Astrocyte of the cerebellum (primary cell): ENCODE results near the gene PHF2.

Source experiments
- DNase-seq: peaks from one replicate; pipeline ENCODE4 v3.0.0-alpha.2; 2011; ENCODE audit warnings: low read depth
- H3K4me3 ChIP-seq: 2 replicates; pipeline ENCODE4 v1.5.1; 2011; ENCODE audit warnings: mild to moderate bottlenecking, low read depth, low read length, moderate library complexity
- CTCF ChIP-seq: IDR thresholded peaks from 2 replicates; pipeline ENCODE4 v1.5.1; 2012; ENCODE audit warnings: low read length, low read depth, moderate library complexity, mild to moderate bottlenecking; ENCODE audit errors: missing control alignments
- in situ Hi-C: cut with HindIII; loops from 2 replicates; pipeline ENCODE4 v1.10.0; 2017; ENCODE audit warnings: low sequenced_read_pairs

The PHF2 gene

GRCh38 chr9:93541005-93541404 is 35.4 kb upstream of the PHF2 start:
- in situ Hi-C loops: no loop called here
- no peak for DNase-seq
- no peak for TF ChIP-seq CTCF
- H3K4me3 ChIP-seq: no peak overlapping the region

GRCh38 chr9:93541581-93542349 is 34.6 kb upstream of the PHF2 start:
- no peak overlapping the region for H3K4me3 ChIP-seq
- in situ Hi-C loops: no loop called here
- TF ChIP-seq CTCF: no peak
- DNase-seq: no peak

- no peak for DNase-seq
- no peak for TF ChIP-seq CTCF
- in situ Hi-C loops: no loop called here
- H3K4me3 ChIP-seq: no peak overlapping the region
Measured at GRCh38 chr9:93543117-93543516, 33.3 kb upstream of the PHF2 start.

- DNase-seq: no peak
- TF ChIP-seq CTCF: no peak
- in situ Hi-C loops: no loop called here
- H3K4me3 ChIP-seq: no peak overlapping the region
Measured at GRCh38 chr9:93546356-93546755, 30.0 kb upstream of the PHF2 start.

GRCh38 chr9:93549611-93550010 is 26.8 kb upstream of the PHF2 start:
- DNase-seq: no peak
- in situ Hi-C loops: no loop called here
- no peak for TF ChIP-seq CTCF
- no peak overlapping the region for H3K4me3 ChIP-seq

- TF ChIP-seq CTCF: no peak
- no peak for DNase-seq
- H3K4me3 ChIP-seq: no peak overlapping the region
- in situ Hi-C loops: no loop called here
Measured at GRCh38 chr9:93552923-93553322, 23.5 kb upstream of the PHF2 start.

- no peak overlapping the region for H3K4me3 ChIP-seq
- TF ChIP-seq CTCF: no peak
- in situ Hi-C loops: no loop called here
- DNase-seq: no peak
Measured at GRCh38 chr9:93555370-93555769, 21.0 kb upstream of the PHF2 start.
